Adrenal gland (tissue), 12 donors: ENCODE measurements around the gene AKAP13. TPM values are rescaled to one million over a fixed set of nuclear protein-coding genes. Genes with fewer than 3 reads are reported as not detected.

ENCODE experiments used
- DNase-seq, 7 donors: peaks; one replicate each; pipeline ENCODE4 v3.0.0-alpha.2; 2019 to 2020
- H3K27ac ChIP-seq, 5 donors: fragments of 200-600 bp; sonication (generic) in 4 of 5; 1 replicate in 3 of 5; 2 replicates in 2 of 5; pipeline versions ENCODE4 v1.5.1 to v1.8.0; 2016 to 2020; ENCODE audit warnings: mild to moderate bottlenecking in 1 of 5
- H3K27me3 ChIP-seq: fragments of 200-600 bp; 2 replicates; pipeline ENCODE4 v1.8.0; 2021
- H3K36me3 ChIP-seq, 2 donors: fragments of 200-600 bp; replicated peaks in 1 of 2; 1 replicate in 1 of 2; 2 replicates in 1 of 2; pipeline versions ENCODE4 v1.5.1 to v1.8.0; 2018 to 2022
- H3K4me1 ChIP-seq, 2 donors: fragments of 200-600 bp; replicated peaks in 1 of 2; 1 replicate in 1 of 2; 2 replicates in 1 of 2; pipeline versions ENCODE4 v1.5.1 to v1.8.0; 2018 to 2021
- H3K4me3 ChIP-seq, 4 donors: fragments of 200-600 bp; sonication (generic) in 3 of 4; one replicate each; pipeline ENCODE4 v1.5.1; 2016 to 2018
- H3K9me3 ChIP-seq, 3 donors: fragments of 200-600 bp; sonication (generic) in 1 of 3; replicated peaks in 1 of 3; 1 replicate in 2 of 3; 2 replicates in 1 of 3; pipeline versions ENCODE4 v1.5.1 to v1.8.0; 2016 to 2021
- CTCF ChIP-seq, 6 experiments: fragments of 450-650 bp in 4 of 6; fragments of 200-600 bp in 2 of 6; sonication (generic) in 1 of 6; IDR thresholded peaks; 1 replicate in 5 of 6; 2 replicates in 1 of 6; pipeline versions ENCODE4 v1.5.1 to v1.8.0; 2016 to 2021; ENCODE audit warnings: antibody characterized with exemption in 6 of 6, mild to moderate bottlenecking in 2 of 6, moderate library complexity in 1 of 6
- POLR2A ChIP-seq, 2 donors: fragments of 450-650 bp; IDR thresholded peaks; one replicate each; pipeline ENCODE4 v1.6.1; 2017; ENCODE audit warnings: antibody characterized with exemption in 2 of 2, mild to moderate bottlenecking in 2 of 2, moderate library complexity in 1 of 2
- WGBS, 4 donors: extraction: QIAGEN DNeasy Blood & Tissue Kit in 2 of 4; methylation state at CpG; one replicate each; pipeline versions ENCODE4 v1.1.5 to v1.1.7; 2013 to 2017; 5-methylcytosine and 5-hydroxymethylcytosine counted together
- intact Hi-C, 2 donors: fragments of 100-400 bp; cut with DNase I; formaldehyde crosslinking; loops; one replicate each; pipeline versions ENCODE4 v1.14.1 to v1.15.0; 2022 to 2023
- polyA plus RNA-seq, 3 donors: library from polyadenylated mRNA; stranded (reverse); fragments of 200-250 nt in 2 of 3; fragments of 350-450 nt in 1 of 3; fragmentation: Illumina TruSeq in 1 of 3; extraction: RNeasy Lipid Tissue Mini Kit (QIAGEN cat#74804) in 1 of 3; gene quantifications; one replicate each; pipeline ENCODE4 v1.2.3, GENCODE V29; 2013 to 2014
- total RNA-seq, 9 donors: library from RNA; depleted of rRNA in 4 of 9; stranded (reverse); fragments of >200 nt in 4 of 9; fragments of 120-200 nt in 1 of 9; fragmentation: NEBNext Ultra II Directional in 1 of 9; extraction: Animal tissue kit (Norgen Biotek cat#: 25700) in 1 of 9; gene quantifications; one replicate each; pipeline versions ENCODE4 v1.1.0 to v1.2.4, GENCODE V29; 2013 to 2023
- donor health status: healthy with polysubstance abuse.
- donor health status: Bipolar disorder and iron deficiency.
- donor health status: DM: yes; HTN: yes; CAD: no.
- donor health status: DM: no; HTN: no; CAD: no.
- donor health status: DM: no; HTN: no; CAD: no.
- donor health status: DM: yes; HTN: yes; CAD: no.

The AKAP13 gene
- total and polyA plus RNA-seq, 12 donors: 42.7 to 144 (median 89.2) TPM

- intact Hi-C loops: no loop called here
- Histone ChIP-seq H3K36me3 (no peaks in the 10 kb centered on the region), H3K9me3 (no peaks in the 10 kb centered on the region), H3K4me3 (no peak overlapping the region), H3K27me3 (no peaks in the 10 kb centered on the region), H3K4me1 (peaks cover 0 to 15% of the 10 kb centered on the region in 2 donors), H3K27ac (no peak overlapping the region)
- WGBS, 4 donors: 95 to 100% (median 95%) methylated on average over 4 of the region's 4 CpGs
- TF ChIP-seq POLR2A (IDR thresholded peaks at IDR 0.05) (no peak), CTCF (IDR thresholded peaks at IDR 0.05) (no peak)
- DNase-seq: no peak
Observed at GRCh38 chr15:85491691-85492090, 111.3 kb downstream of the AKAP13 start.

- Histone ChIP-seq H3K4me1 (peaks cover 0 to 22% of the 10 kb centered on the region in 2 donors), H3K9me3 (no peaks in the 10 kb centered on the region), H3K27me3 (no peaks in the 10 kb centered on the region), H3K4me3 (no peak overlapping the region), H3K27ac (no peak overlapping the region), H3K36me3 (no peaks in the 10 kb centered on the region)
- TF ChIP-seq CTCF (IDR thresholded peaks at IDR 0.05): no peak
- intact Hi-C loops: no loop called here
- DNase-seq: no peak
Observed at GRCh38 chr15:85492406-85492805, 112.0 kb downstream of the AKAP13 start.

GRCh38 chr15:85493260-85493659 lies 112.9 kb downstream of the AKAP13 start:
- Histone ChIP-seq H3K4me3 (no peak overlapping the region), H3K4me1 (peaks cover 0 to 24% of the 10 kb centered on the region in 2 donors), H3K27me3 (no peaks in the 10 kb centered on the region), H3K36me3 (no peaks in the 10 kb centered on the region), H3K27ac (no peak overlapping the region), H3K9me3 (no peaks in the 10 kb centered on the region)
- WGBS, 4 donors: 85 to 100% (median 93%) methylated on average over 1 of the region's 1 CpG
- DNase-seq: no peak
- TF ChIP-seq CTCF (IDR thresholded peaks at IDR 0.05): no peak
- no peak for TF ChIP-seq POLR2A (IDR thresholded peaks at IDR 0.05)
- intact Hi-C loops: no loop called here

- H3K27ac ChIP-seq: no peak overlapping the region
- TF ChIP-seq CTCF (IDR thresholded peaks at IDR 0.05) (no peak), POLR2A (IDR thresholded peaks at IDR 0.05) (no peak)
- no peaks in the 10 kb centered on the region for H3K27me3 ChIP-seq
- WGBS, 4 donors: 69 to 75% (median 73%) methylated on average over 5 of the region's 5 CpGs
- peaks cover 0 to 27% of the 10 kb centered on the region in 2 donors for H3K4me1 ChIP-seq
- no peaks in the 10 kb centered on the region for H3K9me3 ChIP-seq
- intact Hi-C loops: no loop called here
- H3K36me3 ChIP-seq: no peaks in the 10 kb centered on the region
- no peak for DNase-seq
- no peak overlapping the region for H3K4me3 ChIP-seq
Observed at GRCh38 chr15:85494048-85494777, 113.8 kb downstream of the AKAP13 start.
